CD14-positive monocyte (primary cell): ENCODE results near the gene LRRC3. TPM values are rescaled to one million over a fixed set of nuclear protein-coding genes. Genes with fewer than 3 reads are reported as not detected.

Experiments
- DNase-seq, 3 donors: peaks; one replicate each; pipeline ENCODE4 v3.0.0-alpha.2; 2011 to 2022
- H2AFZ ChIP-seq: 2 replicates; pipeline ENCODE4 v1.6.0; 2012; ENCODE audit warnings: mild to moderate bottlenecking, low read depth, low read length, inconsistent platforms; ENCODE audit not compliant: insufficient read depth, poor library complexity, severe bottlenecking
- H3K27ac ChIP-seq, 2 donors: 1 replicate in 1 of 2; 2 replicates in 1 of 2; pipeline ENCODE4 v1.5.1; 2012 to 2013; ENCODE audit warnings: low read length in 2 of 2, control low read depth in 1 of 2, inconsistent platforms in 1 of 2, low read depth in 1 of 2, mild to moderate bottlenecking in 1 of 2
- H3K27me3 ChIP-seq, 2 donors: one replicate each; pipeline versions ENCODE4 v1.6.0 to v1.6.1; 2011 to 2013; ENCODE audit warnings: low read length in 2 of 2; ENCODE audit not compliant: control insufficient read depth in 2 of 2, insufficient read depth in 2 of 2
- H3K36me3 ChIP-seq, 2 donors: replicated peaks in 1 of 2; 1 replicate in 1 of 2; 2 replicates in 1 of 2; pipeline versions ENCODE4 v1.5.1 to v1.6.1; 2012 to 2013; ENCODE audit warnings: low read length in 2 of 2, control low read depth in 1 of 2, inconsistent platforms in 1 of 2, mild to moderate bottlenecking in 1 of 2; ENCODE audit not compliant: insufficient read depth in 2 of 2, control insufficient read depth in 1 of 2
- H3K4me1 ChIP-seq, 2 donors: 1 replicate in 1 of 2; 2 replicates in 1 of 2; pipeline versions ENCODE4 v1.5.1 to v1.6.1; 2012 to 2013; ENCODE audit warnings: low read length in 2 of 2, control low read depth in 1 of 2, inconsistent platforms in 1 of 2, mild to moderate bottlenecking in 1 of 2, moderate library complexity in 1 of 2; ENCODE audit not compliant: insufficient read depth in 2 of 2, control insufficient read depth in 1 of 2
- H3K4me2 ChIP-seq: replicated peaks from 2 replicates; pipeline ENCODE3; 2012; ENCODE audit warnings: low read length, moderate library complexity, mild to moderate bottlenecking; ENCODE audit not compliant: poor library complexity, severe bottlenecking; ENCODE audit errors: extremely low read depth
- H3K4me3 ChIP-seq, 3 experiments: fragments of 200-600 bp in 1 of 3; sonication (generic) in 1 of 3; replicated peaks in 1 of 3; 1 replicate in 2 of 3; 2 replicates in 1 of 3; pipeline ENCODE4 v1.5.1; 2011 to 2013; ENCODE audit warnings: low read length in 3 of 3, mild to moderate bottlenecking in 3 of 3, control low read depth in 2 of 3, low read depth in 2 of 3, inconsistent platforms in 1 of 3, moderate library complexity in 1 of 3
- H3K79me2 ChIP-seq: 2 replicates; pipeline ENCODE4 v1.6.0; 2012; ENCODE audit warnings: mild to moderate bottlenecking, control low read depth, inconsistent platforms, low read length, moderate library complexity; ENCODE audit not compliant: insufficient read depth
- H3K9ac ChIP-seq: 2 replicates; pipeline ENCODE4 v1.6.0; 2017; ENCODE audit warnings: low read length, mild to moderate bottlenecking; ENCODE audit not compliant: insufficient read depth, poor library complexity, severe bottlenecking
- H3K9me3 ChIP-seq, 2 donors: replicated peaks in 1 of 2; 1 replicate in 1 of 2; 2 replicates in 1 of 2; pipeline versions ENCODE4 v1.5.1 to v1.6.1; 2012 to 2013; ENCODE audit warnings: low read length in 2 of 2, control low read depth in 1 of 2; ENCODE audit not compliant: control insufficient read depth in 1 of 2, insufficient read depth in 1 of 2
- H4K20me1 ChIP-seq: 2 replicates; pipeline ENCODE4 v1.6.0; 2012; ENCODE audit warnings: mild to moderate bottlenecking, low read length, control low read depth, moderate library complexity; ENCODE audit not compliant: insufficient read depth
- H3K27ac Mint-ChIP-seq, 7 donors: one replicate each; pipeline ENCODE4 v1.8.0; 2020; ENCODE audit warnings: mild to moderate bottlenecking in 7 of 7, mixed read lengths in 7 of 7, moderate library complexity in 6 of 7, inconsistent platforms in 2 of 7
- H3K27me3 Mint-ChIP-seq, 3 donors: one replicate each; pipeline ENCODE4 v1.8.0; 2021 to 2022; ENCODE audit warnings: low read depth in 3 of 3, mild to moderate bottlenecking in 3 of 3, mixed read lengths in 3 of 3, moderate library complexity in 3 of 3, inconsistent platforms in 1 of 3
- H3K36me3 Mint-ChIP-seq, 2 donors: one replicate each; pipeline ENCODE4 v1.8.0; 2020; ENCODE audit warnings: mixed read lengths in 2 of 2, inconsistent platforms in 1 of 2, mild to moderate bottlenecking in 1 of 2
- H3K4me1 Mint-ChIP-seq: one replicate; pipeline ENCODE4 v1.8.0; 2020; ENCODE audit warnings: mild to moderate bottlenecking, mixed read lengths
- H3K4me3 Mint-ChIP-seq, 2 donors: one replicate each; pipeline ENCODE4 v1.8.0; 2020; ENCODE audit warnings: mild to moderate bottlenecking in 2 of 2, mixed read lengths in 2 of 2, moderate library complexity in 1 of 2
- H3K9me3 Mint-ChIP-seq, 7 donors: one replicate each; pipeline ENCODE4 v1.8.0; 2020 to 2022; ENCODE audit warnings: mixed read lengths in 7 of 7, mild to moderate bottlenecking in 6 of 7, moderate library complexity in 6 of 7, inconsistent platforms in 2 of 7
- CTCF ChIP-seq: fragments of 200-600 bp; IDR thresholded peaks from one replicate; pipeline ENCODE4 v1.8.0; 2022; ENCODE audit warnings: antibody characterized with exemption, mild to moderate bottlenecking
- WGBS: methylation state at CpG from one replicate; pipeline ENCODE4 v1.1.5; 2013; ENCODE audit warnings: missing lambda C conversion rate; ENCODE audit not compliant: insufficient coverage; 5-methylcytosine and 5-hydroxymethylcytosine counted together
- intact Hi-C, 2 donors: fragments of 100-400 bp; cut with micrococcal nuclease; formaldehyde crosslinking; loops; one replicate each; pipeline versions ENCODE4 v1.15.0 to v1.15.1; 2023
- polyA plus RNA-seq, 3 donors: library from polyadenylated mRNA; depleted of rRNA in 1 of 3; unstranded in 2 of 3; stranded (reverse) in 1 of 3; fragments of 300-500 nt in 2 of 3; fragments of >200 nt in 1 of 3; fragmentation: Illumina TruSeq in 2 of 3; gene quantifications; 1 replicate in 2 of 3; 2 replicates in 1 of 3; pipeline ENCODE4 v1.2.3, GENCODE V29; 2012 to 2021

LRRC3 gene
- polyA plus RNA-seq, 3 donors: 0.30 to 0.59 (median 0.41) TPM

DNA sequence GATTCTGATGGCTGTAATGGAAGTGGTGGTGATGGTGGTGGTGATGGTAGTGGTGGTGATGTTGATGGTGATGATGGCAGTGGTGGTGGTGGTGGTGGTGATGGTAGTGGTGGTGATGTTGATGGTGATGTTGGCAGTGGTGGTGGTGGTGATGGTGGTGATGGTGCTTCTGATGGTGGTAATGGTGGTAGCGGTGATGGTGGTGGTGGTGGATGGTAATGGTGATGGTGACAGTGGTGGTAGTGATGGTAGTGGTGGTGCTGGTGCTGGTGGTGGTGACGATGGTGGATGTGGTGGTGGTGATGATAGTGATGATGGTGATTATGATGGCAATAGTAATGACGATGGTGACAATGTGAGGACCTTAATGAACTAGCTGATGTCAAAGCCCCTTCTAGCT is 35.6 kb upstream of the LRRC3 start:
- Histone ChIP-seq H4K20me1 (peaks cover 36% of the 10 kb centered on the region), H2AFZ (no peak overlapping the region), H3K4me1 (no peaks in the 10 kb centered on the region), H3K79me2 (peaks cover 11% of the 10 kb centered on the region), H3K27me3 (no peaks in the 10 kb centered on the region), H3K9ac (no peak overlapping the region), H3K27ac (no peak overlapping the region), H3K4me2 (no peak overlapping the region), H3K4me3 (no peak overlapping the region), H3K36me3 (peaks cover 83 to 96% of the 10 kb centered on the region in 2 donors), H3K9me3 (peaks cover 0 to 7% of the 10 kb centered on the region in 2 donors)
- Mint-ChIP-seq H3K27ac (peak overlapping the region in 1 of 7 donors; percentile 26), H3K36me3 (peaks cover 68 to 94% of the 10 kb centered on the region in 2 donors), H3K4me3 (no peak overlapping the region), H3K4me1 (no peaks in the 10 kb centered on the region), H3K9me3 (peaks cover 0 to 21% (median 2%) of the 10 kb centered on the region in 7 donors), H3K27me3 (peaks cover 0 to 3% (median 0%) of the 10 kb centered on the region in 3 donors)
- no peak for TF ChIP-seq CTCF
- no peak for DNase-seq
- WGBS: 100% methylated on average over 2 of the region's 3 CpGs
- intact Hi-C loops: no loop called here

GRCh38 chr21:44420416-44421205 is 34.7 kb upstream of the LRRC3 start:
- Mint-ChIP-seq H3K27me3 (peaks cover 0 to 3% (median 0%) of the 10 kb centered on the region in 3 donors), H3K27ac (peak overlapping the region in 2 of 7 donors; percentile 10 to 21), H3K4me1 (no peaks in the 10 kb centered on the region), H3K36me3 (peaks cover 65 to 94% of the 10 kb centered on the region in 2 donors), H3K9me3 (peaks cover 0 to 17% (median 2%) of the 10 kb centered on the region in 7 donors), H3K4me3 (no peak overlapping the region)
- Histone ChIP-seq H3K9ac (no peak overlapping the region), H3K36me3 (peaks cover 83 to 96% of the 10 kb centered on the region in 2 donors), H3K27me3 (no peaks in the 10 kb centered on the region), H3K4me1 (no peaks in the 10 kb centered on the region), H4K20me1 (peaks cover 34% of the 10 kb centered on the region), H3K4me2 (no peak overlapping the region), H3K27ac (no peak overlapping the region), H3K4me3 (no peak overlapping the region), H3K9me3 (peaks cover 0 to 7% of the 10 kb centered on the region in 2 donors), H3K79me2 (peaks cover 11% of the 10 kb centered on the region), H2AFZ (no peak overlapping the region)
- no peak for TF ChIP-seq CTCF
- 95% methylated on average over 4 of the region's 14 CpGs for WGBS
- DNase-seq: no peak
- intact Hi-C loops: no loop called here
